A549 (cell line): ENCODE measurements around the gene TMED5.

Source experiments
- FOSL2 ChIP-seq, 2 experiments: fragments of 450-650 bp in 1 of 2; fragments of >200 bp in 1 of 2; sonication (Bioruptor Twin) in 1 of 2; formaldehyde crosslinking; IDR thresholded peaks; 2 replicates each; pipeline versions ENCODE4 v1.5.0 to v1.6.1; 2016 to 2020; ENCODE audit warnings: mild to moderate bottlenecking in 1 of 2, moderate library complexity in 1 of 2
- JUN ChIP-seq, 2 experiments: fragments of >200 bp; sonication (Bioruptor Twin); formaldehyde crosslinking; IDR thresholded peaks; 2 replicates in 1 of 2; 3 replicates in 1 of 2; pipeline ENCODE4 v1.6.1; 2016 to 2017
- NR3C1 ChIP-seq: fragments of >200 bp; sonication (Bioruptor Twin); formaldehyde crosslinking; IDR thresholded peaks from 3 replicates; pipeline ENCODE4 v1.6.1; 2017
- RAD21 ChIP-seq, 2 experiments: fragments of >200 bp in 1 of 2; sonication (Bioruptor Twin) in 1 of 2; formaldehyde crosslinking in 1 of 2; IDR thresholded peaks in 1 of 2; conservative IDR thresholded peaks in 1 of 2; 2 replicates in 1 of 2; 3 replicates in 1 of 2; pipeline ENCODE4 v1.6.1; 2012 to 2018; ENCODE audit warnings: inconsistent platforms in 1 of 2
- RFX5 ChIP-seq: fragments of 450-650 bp; IDR thresholded peaks from 2 replicates; pipeline ENCODE4 v1.7.1; 2014; ENCODE audit warnings: antibody characterized with exemption, mild to moderate bottlenecking, moderate library complexity
- SMC3 ChIP-seq: fragments of >200 bp; sonication (Bioruptor Twin); formaldehyde crosslinking; IDR thresholded peaks from 3 replicates; pipeline ENCODE4 v1.6.1; 2018; ENCODE audit warnings: inconsistent platforms
- TF ChIP-seq, protein P1 (sequence below): IDR thresholded peaks from 2 replicates; pipeline ENCODE4 v1.6.1; 2012
- TF ChIP-seq, protein P2 (sequence below): fragments of >200 bp; sonication (Bioruptor Twin); formaldehyde crosslinking; IDR thresholded peaks from 3 replicates; pipeline ENCODE4 v1.5.1; 2016

DNA sequence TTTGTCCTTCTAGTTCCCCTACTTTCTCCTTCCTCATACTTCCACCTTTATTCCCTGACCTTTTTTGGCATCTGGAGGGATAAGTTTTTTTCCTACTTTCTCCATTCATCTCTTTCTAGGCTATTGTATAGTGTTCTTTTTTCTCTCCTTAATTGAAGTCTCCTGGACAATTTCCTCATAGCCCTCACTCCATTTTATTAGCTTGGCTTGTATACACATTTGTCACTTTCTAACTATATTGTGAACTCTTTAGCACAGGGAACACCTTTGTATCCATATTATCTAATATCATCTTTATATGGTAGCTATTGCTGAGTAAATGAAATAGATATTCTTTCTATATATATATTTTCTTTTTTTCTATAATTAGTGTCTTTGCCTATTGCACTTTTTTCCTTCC lies 47.6 kb downstream of the TMED5 start:
- no peak for TF ChIP-seq SMC3
- TF ChIP-seq JUN (IDR thresholded peaks at IDR 0.05) = no peak
- TF ChIP-seq, protein P1, sequence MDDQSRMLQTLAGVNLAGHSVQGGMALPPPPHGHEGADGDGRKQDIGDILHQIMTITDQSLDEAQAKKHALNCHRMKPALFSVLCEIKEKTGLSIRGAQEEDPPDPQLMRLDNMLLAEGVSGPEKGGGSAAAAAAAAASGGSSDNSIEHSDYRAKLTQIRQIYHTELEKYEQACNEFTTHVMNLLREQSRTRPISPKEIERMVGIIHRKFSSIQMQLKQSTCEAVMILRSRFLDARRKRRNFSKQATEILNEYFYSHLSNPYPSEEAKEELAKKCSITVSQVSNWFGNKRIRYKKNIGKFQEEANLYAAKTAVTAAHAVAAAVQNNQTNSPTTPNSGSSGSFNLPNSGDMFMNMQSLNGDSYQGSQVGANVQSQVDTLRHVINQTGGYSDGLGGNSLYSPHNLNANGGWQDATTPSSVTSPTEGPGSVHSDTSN = no peak
- TF ChIP-seq, protein P2, sequence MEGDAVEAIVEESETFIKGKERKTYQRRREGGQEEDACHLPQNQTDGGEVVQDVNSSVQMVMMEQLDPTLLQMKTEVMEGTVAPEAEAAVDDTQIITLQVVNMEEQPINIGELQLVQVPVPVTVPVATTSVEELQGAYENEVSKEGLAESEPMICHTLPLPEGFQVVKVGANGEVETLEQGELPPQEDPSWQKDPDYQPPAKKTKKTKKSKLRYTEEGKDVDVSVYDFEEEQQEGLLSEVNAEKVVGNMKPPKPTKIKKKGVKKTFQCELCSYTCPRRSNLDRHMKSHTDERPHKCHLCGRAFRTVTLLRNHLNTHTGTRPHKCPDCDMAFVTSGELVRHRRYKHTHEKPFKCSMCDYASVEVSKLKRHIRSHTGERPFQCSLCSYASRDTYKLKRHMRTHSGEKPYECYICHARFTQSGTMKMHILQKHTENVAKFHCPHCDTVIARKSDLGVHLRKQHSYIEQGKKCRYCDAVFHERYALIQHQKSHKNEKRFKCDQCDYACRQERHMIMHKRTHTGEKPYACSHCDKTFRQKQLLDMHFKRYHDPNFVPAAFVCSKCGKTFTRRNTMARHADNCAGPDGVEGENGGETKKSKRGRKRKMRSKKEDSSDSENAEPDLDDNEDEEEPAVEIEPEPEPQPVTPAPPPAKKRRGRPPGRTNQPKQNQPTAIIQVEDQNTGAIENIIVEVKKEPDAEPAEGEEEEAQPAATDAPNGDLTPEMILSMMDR = no peak
- TF ChIP-seq NR3C1 = no peak
- TF ChIP-seq RAD21 (conservative IDR thresholded peaks at IDR 0.05 in 1 of 2, IDR thresholded peaks at IDR 0.05 in 1 of 2) = no peak
- no peak for TF ChIP-seq FOSL2 (IDR thresholded peaks at IDR 0.05)
- no peak for TF ChIP-seq FOSL2 (CRISPR knock-in tag; IDR thresholded peaks at IDR 0.05)
- TF ChIP-seq RFX5 = no peak
